ENCODE data around the gene UNC119.
A peak's percentile ranks its signal among the peaks of the same experiment; 100 is the strongest.

Gene UNC119

GRCh38 chr17:28519236-28519635 lies 33.2 kb downstream of the UNC119 start:
- DNase-seq, result no peak

GRCh38 chr17:28518578-28518977 lies 33.8 kb downstream of the UNC119 start:
- DNase-seq, result no peak

GRCh38 chr17:28518132-28518531 lies 34.3 kb downstream of the UNC119 start:
- no peak for DNase-seq

GRCh38 chr17:28515518-28515917 lies 36.9 kb downstream of the UNC119 start:
- DNase-seq, result no peak

GRCh38 chr17:28514561-28515002 lies 37.8 kb downstream of the UNC119 start:
- DNase-seq, result peak in 1 of 2 experiments; percentile 51

- no peak for DNase-seq
These were observed 38.9 kb downstream of the UNC119 start for GRCh38 chr17:28513476-28513875.

- no peak for DNase-seq
These were observed 40.5 kb downstream of the UNC119 start for GRCh38 chr17:28511858-28512461.

- DNase-seq, result no peak
These were observed 42.6 kb downstream of the UNC119 start for GRCh38 chr17:28509789-28510188.

- no peak for DNase-seq
These were observed 44.2 kb downstream of the UNC119 start for GRCh38 chr17:28508211-28508724.

GRCh38 chr17:28507567-28508203 lies 44.7 kb downstream of the UNC119 start:
- peak in 1 of 2 experiments; percentile 52 for DNase-seq

- no peak for DNase-seq
These were observed 45.5 kb downstream of the UNC119 start for GRCh38 chr17:28506763-28507487.

- no peak for DNase-seq
These were observed 46.3 kb downstream of the UNC119 start, which contains the start of gene FOXN1 for GRCh38 chr17:28505986-28506665. TSS of gene FOXN1 (plus strand) at chr17:28506348. CDS start at chr17:28523970, 17,622 bp downstream.

GRCh38 chr17:28503420-28503819 lies 49.0 kb downstream of the UNC119 start:
- no peak for DNase-seq

- DNase-seq, result no peak
These were observed 50.8 kb downstream of the UNC119 start for GRCh38 chr17:28501421-28502284.

- DNase-seq, result peak in 1 of 2 experiments; percentile 33
These were observed 51.6 kb downstream of the UNC119 start for GRCh38 chr17:28500712-28501379.

- no peak for DNase-seq
These were observed 52.6 kb downstream of the UNC119 start for GRCh38 chr17:28499684-28500357.

GRCh38 chr17:28499364-28499664 lies 53.1 kb downstream of the UNC119 start:
- peak in 1 of 2 experiments; percentile 55 for DNase-seq

GRCh38 chr17:28498652-28499363 lies 53.6 kb downstream of the UNC119 start:
- no peak for DNase-seq

GRCh38 chr17:28497931-28498330 lies 54.5 kb downstream of the UNC119 start:
- DNase-seq, result peak; percentile 82 to 95
